Measurements from ENCODE around the gene RAB11FIP2.

DNA sequence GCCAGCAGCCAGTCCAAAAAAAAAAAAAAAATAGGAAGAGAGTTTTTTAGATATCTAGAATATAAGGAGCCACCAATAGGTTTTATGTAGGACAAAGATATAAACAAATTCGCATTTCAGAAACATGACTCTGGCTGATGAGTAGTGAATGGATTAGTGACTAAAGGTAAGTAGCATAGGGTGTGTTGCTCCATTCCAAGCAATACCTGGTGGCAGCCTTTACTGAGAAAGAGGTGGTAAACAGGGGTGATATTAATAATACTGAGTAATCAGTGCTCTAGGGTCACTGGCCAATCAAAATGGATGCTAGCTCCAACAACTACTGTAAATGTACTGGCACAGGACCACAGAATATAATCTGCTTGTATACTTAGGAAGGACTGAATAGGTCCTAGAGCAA is 45.5 kb upstream of the RAB11FIP2 start:
- no peak for TF ChIP-seq POLR2A (IDR thresholded peaks at IDR 0.05)
- TF ChIP-seq, protein P1, sequence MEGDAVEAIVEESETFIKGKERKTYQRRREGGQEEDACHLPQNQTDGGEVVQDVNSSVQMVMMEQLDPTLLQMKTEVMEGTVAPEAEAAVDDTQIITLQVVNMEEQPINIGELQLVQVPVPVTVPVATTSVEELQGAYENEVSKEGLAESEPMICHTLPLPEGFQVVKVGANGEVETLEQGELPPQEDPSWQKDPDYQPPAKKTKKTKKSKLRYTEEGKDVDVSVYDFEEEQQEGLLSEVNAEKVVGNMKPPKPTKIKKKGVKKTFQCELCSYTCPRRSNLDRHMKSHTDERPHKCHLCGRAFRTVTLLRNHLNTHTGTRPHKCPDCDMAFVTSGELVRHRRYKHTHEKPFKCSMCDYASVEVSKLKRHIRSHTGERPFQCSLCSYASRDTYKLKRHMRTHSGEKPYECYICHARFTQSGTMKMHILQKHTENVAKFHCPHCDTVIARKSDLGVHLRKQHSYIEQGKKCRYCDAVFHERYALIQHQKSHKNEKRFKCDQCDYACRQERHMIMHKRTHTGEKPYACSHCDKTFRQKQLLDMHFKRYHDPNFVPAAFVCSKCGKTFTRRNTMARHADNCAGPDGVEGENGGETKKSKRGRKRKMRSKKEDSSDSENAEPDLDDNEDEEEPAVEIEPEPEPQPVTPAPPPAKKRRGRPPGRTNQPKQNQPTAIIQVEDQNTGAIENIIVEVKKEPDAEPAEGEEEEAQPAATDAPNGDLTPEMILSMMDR (IDR thresholded peaks at IDR 0.05), result no peak
